EH (cell line): Measurements from ENCODE around the gene FGF14.

Source experiments
- DNase-seq: peaks from one replicate; pipeline ENCODE4 v3.0.0-alpha.2; 2015; ENCODE audit warnings: low read depth

The FGF14 gene

DNA sequence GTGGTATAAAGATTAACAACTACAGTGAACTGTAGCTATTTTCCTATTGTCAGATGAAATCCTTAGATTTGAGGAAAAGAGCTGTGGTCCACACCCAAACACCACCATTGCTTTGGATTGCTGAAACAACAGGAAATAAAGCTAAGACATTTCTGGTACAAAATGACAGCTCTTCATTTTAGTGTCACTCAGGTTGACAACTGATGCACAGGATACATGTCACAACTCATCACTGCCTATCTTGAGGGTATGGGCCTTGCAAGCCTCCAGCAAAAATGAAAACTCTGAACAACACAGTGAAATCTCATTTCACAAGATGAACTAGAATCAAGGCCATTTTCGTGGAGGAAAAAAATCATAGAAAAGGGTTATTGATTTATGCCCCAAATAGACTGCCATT is 609.7 kb downstream of the FGF14 start:
- DNase-seq, result no peak

- peak; percentile 28 for DNase-seq
Observed at GRCh38 chr13:101785858-101786257, 616.0 kb downstream of the FGF14 start.

GRCh38 chr13:101784313-101784712 is 617.5 kb downstream of the FGF14 start:
- DNase-seq, result no peak

GRCh38 chr13:101783554-101783953 is 618.3 kb downstream of the FGF14 start:
- DNase-seq, result no peak

GRCh38 chr13:101780211-101780610 is 621.6 kb downstream of the FGF14 start:
- DNase-seq, result no peak

GRCh38 chr13:101779147-101779546 is 622.7 kb downstream of the FGF14 start:
- no peak for DNase-seq

GRCh38 chr13:101775267-101775666 is 626.6 kb downstream of the FGF14 start:
- no peak for DNase-seq

DNA sequence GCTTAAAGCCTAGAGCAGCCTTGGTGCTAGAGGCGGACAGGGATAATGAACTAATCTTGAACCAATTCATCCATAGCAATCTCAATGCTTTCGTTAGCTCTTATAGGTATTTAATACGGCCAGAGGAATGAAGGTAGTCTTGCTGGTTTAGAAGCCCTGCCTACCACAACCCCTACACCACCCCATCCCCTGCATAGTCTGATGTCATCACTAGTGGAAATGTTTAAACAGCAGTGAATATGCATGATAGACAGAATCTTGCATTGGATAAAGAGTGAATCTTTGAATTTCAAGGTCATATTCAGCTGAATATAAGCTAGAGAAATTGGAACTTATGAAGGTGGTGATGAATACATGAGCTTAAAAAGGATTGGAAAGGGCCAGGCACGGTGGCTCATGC is 627.5 kb downstream of the FGF14 start:
- DNase-seq, result no peak

- DNase-seq, result peak; percentile 3
Observed at GRCh38 chr13:101773062-101773461, 628.8 kb downstream of the FGF14 start.

- no peak for DNase-seq
Observed at GRCh38 chr13:101767131-101767530, 634.7 kb downstream of the FGF14 start.

- DNase-seq, result peak; percentile 20
Observed at GRCh38 chr13:101763191-101763590, 638.7 kb downstream of the FGF14 start.

GRCh38 chr13:101757446-101758039 is 644.3 kb downstream of the FGF14 start:
- peak; percentile 57 for DNase-seq

DNA sequence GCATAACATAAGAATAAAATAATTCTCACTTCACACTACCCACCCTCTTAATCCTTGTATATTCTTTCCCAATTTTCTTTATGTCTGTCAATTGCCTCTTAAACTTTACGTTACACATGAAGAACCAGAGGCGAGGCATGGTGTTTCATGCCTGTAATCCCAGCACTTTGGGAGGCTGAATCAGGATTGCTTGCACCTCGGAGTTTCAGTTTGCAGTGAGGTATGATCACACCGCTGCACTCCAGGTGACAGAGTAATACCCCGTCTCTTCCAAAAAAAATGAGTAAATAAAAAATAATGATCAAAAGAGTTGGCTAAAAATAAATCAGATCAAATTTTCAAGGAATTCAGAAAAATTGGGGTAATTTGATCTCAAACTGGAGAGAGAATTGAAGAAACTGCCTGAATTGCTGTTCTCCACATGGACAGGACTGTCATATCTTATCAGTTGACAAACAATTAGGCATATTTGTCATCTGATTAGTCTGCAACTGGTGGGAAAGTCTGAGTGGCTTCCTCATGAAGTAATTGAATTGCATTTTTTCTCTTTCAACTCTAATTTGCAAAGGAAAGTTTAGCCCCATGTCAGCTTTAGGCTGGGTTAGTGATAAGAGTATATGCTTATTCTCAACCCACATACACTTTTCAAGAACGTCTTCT is 646.5 kb downstream of the FGF14 start:
- DNase-seq, result no peak

DNA sequence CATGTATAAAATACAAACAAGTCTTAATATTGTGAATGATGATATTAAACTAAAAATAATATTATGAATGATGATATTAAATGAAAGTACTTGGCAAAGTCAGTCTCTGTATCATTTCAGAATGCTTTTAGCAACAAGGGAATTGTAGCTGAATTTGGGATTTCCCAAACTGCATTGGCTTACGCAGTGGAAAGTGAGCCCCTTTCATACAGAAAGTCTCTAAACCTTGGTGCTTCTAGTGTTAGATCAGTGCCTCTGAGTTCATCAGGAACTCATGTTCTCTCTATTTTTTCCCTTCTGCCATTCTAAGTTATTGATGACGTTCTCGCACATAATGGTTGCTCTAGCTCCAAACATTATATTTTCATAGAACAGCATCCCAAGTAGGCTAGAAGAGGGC is 649.4 kb downstream of the FGF14 start:
- DNase-seq, result no peak

- peak; percentile 76 for DNase-seq
Observed at GRCh38 chr13:101751488-101751887, 650.4 kb downstream of the FGF14 start.

GRCh38 chr13:101749584-101749983 is 652.3 kb downstream of the FGF14 start:
- no peak for DNase-seq

GRCh38 chr13:101747039-101747438 is 654.8 kb downstream of the FGF14 start:
- DNase-seq, result no peak

- DNase-seq, result no peak
Observed at GRCh38 chr13:101746513-101746912, 655.3 kb downstream of the FGF14 start.

GRCh38 chr13:101739382-101740178 is 662.3 kb downstream of the FGF14 start:
- no peak for DNase-seq

DNA sequence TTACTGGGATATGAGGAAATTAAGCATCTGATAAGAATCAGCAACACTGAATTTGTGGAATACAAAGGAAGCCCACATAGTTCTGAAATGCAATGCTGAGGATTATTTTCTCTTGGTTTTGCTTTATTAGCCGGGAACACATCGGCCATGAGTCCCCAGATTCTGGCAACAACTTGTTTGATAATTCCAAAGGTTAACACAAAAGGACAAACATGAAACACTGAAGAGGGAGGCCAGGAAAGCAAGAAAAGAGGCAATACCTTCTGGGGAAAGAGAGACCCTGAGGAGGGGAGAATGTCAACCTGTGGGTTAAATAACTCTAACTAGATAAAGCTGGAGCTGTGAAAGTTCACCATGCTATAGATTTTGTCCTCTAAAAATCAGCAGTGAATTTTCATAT is 663.5 kb downstream of the FGF14 start:
- DNase-seq, result no peak

GRCh38 chr13:101736566-101736965 is 665.3 kb downstream of the FGF14 start:
- DNase-seq, result no peak

- DNase-seq, result no peak
Observed at GRCh38 chr13:101730420-101731000, 671.3 kb downstream of the FGF14 start.

DNA sequence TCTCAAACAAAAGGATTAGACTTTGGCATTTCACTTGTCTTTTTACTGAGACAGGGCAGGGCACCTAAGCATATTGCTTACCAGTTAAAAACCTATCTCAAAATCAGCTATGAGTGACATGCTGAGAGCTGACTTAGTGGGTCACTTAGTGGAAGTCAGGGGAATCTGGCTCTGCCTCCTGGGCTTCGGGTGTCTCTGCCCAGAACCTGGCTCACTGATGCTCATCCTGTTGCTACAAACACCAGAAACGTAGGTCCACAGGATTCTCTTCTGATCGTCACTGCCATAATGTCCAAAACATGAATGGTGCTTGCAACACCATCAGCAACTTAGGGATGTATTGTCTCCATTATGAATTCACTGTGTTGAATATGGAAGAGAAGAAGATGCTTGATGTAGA is 673.2 kb downstream of the FGF14 start:
- no peak for DNase-seq
